Activated T-cell treated with anti-CD3 and anti-CD28 coated beads, Interleukin-2, amount 50 U/mL, for 4 hours (primary cell): Measurements from ENCODE around the gene KLHL25. TPM values are rescaled to one million over a fixed set of nuclear protein-coding genes. Genes with fewer than 3 reads are reported as not detected.
"Not testable (repeated sequence)": the region's sequence is repeated elsewhere in the genome, so short reads cannot be mapped to it uniquely, and the experiment has no call there.

Experiments used
- ATAC-seq, 2 donors: fragments of 200-7000 bp; cut with Tn5 transposase; one replicate each; pipeline ENCODE4 v1.10.0; 2021
- DNase-seq: peaks from one replicate; pipeline ENCODE4 v3.0.0-alpha.2; 2020
- H3K27me3 Mint-ChIP-seq: one replicate; pipeline ENCODE4 v1.8.0; 2021; ENCODE audit warnings: low read depth, mixed read lengths
- H3K36me3 Mint-ChIP-seq: one replicate; pipeline ENCODE4 v1.8.0; 2022; ENCODE audit warnings: mixed read lengths; ENCODE audit not compliant: insufficient read depth
- H3K4me1 Mint-ChIP-seq: one replicate; pipeline ENCODE4 v1.8.0; 2021; ENCODE audit warnings: low read depth, mixed read lengths
- H3K4me3 Mint-ChIP-seq: one replicate; pipeline ENCODE4 v1.8.0; 2021; ENCODE audit warnings: mild to moderate bottlenecking, moderate library complexity, mixed read lengths
- H3K9me3 Mint-ChIP-seq: one replicate; pipeline ENCODE4 v1.8.0; 2021; ENCODE audit warnings: mixed read lengths
- total RNA-seq, 3 donors: library from RNA; stranded (reverse); gene quantifications; one replicate each; pipeline ENCODE4 v1.2.1, GENCODE V29; 2021

Gene KLHL25, protein sequence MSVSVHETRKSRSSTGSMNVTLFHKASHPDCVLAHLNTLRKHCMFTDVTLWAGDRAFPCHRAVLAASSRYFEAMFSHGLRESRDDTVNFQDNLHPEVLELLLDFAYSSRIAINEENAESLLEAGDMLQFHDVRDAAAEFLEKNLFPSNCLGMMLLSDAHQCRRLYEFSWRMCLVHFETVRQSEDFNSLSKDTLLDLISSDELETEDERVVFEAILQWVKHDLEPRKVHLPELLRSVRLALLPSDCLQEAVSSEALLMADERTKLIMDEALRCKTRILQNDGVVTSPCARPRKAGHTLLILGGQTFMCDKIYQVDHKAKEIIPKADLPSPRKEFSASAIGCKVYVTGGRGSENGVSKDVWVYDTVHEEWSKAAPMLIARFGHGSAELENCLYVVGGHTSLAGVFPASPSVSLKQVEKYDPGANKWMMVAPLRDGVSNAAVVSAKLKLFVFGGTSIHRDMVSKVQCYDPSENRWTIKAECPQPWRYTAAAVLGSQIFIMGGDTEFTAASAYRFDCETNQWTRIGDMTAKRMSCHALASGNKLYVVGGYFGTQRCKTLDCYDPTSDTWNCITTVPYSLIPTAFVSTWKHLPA
- total RNA-seq = 1 to 10 TPM; 3.3 to 5.1 (median 3.8) TPM

DNA sequence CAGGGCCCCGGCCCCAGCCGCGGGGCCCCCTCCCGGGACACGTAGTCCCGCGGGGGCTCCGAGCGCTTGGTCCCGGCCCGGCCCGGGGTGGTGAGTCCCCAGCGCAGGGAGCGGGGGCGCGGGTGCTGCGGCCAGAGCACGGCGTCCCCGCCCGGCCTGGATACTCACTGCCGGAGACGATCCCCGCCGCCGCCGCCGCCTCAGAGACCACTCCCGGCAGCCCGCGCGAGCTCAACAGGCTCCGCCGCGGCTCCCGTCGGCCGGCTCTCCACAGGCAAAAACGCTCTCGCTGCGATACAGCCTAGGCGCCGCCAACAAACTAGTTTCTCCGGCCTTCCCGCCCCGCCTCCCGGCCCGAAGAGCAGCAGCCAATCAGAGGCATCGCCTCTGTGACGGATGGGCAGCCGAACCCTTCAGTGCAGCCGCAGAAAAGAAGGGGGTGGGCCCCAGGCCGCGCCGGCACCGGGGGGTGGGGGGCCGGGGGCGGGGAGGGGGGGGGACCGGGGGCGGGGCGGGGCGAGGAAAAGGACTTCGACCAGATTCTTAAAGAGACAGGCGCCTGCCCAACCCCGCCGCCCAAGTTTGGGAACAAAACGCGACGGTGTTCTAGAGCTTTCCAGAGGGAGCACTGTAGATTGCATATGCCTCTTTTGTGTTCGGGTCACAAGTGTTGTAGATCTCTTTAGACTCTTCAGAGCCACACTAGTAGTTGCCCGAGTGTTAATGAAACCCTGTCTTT, at the start of gene KLHL25:
TSS of gene KLHL25 (minus strand) at position 328 of the 739 bp plus-strand sequence. CDS start 25,115 bp downstream, outside the sequence.
- ATAC-seq (peak; percentile 93 to 94), DNase-seq (peak; percentile 87)
- Mint-ChIP-seq H3K9me3 (no peaks in the 10 kb centered on the region), H3K27me3 (no peaks in the 10 kb centered on the region), H3K4me1 (peaks cover 35% of the 10 kb centered on the region), H3K36me3 (no peaks in the 10 kb centered on the region), H3K4me3 (peak within 1 kb of the TSS; percentile 89)

DNA sequence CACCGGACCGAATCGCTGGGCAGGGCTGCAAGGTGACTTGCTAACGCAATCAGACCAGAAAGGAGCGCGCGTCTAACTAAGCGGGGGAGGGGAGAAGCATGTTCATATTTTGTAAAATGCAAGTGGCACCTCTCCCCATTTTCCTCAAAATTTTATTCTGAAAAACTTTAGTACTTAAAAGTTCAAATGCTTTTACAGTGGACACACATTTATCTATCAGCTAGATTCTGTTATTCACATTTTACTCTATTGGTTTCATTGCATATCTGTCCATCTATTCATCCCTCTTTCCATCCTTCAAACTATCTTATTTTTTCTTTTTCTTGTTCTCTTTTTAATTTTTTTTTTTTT, 46.1 kb upstream of the KLHL25 start:
- ATAC-seq (no peak), DNase-seq (no peak)
- H3K4me3 Mint-ChIP-seq = no peak overlapping the region
- H3K36me3 Mint-ChIP-seq = no peaks in the 10 kb centered on the region
- H3K27me3 Mint-ChIP-seq = peaks cover 5% of the 10 kb centered on the region
- H3K4me1 Mint-ChIP-seq = no peaks in the 10 kb centered on the region
- no peaks in the 10 kb centered on the region for H3K9me3 Mint-ChIP-seq

DNA sequence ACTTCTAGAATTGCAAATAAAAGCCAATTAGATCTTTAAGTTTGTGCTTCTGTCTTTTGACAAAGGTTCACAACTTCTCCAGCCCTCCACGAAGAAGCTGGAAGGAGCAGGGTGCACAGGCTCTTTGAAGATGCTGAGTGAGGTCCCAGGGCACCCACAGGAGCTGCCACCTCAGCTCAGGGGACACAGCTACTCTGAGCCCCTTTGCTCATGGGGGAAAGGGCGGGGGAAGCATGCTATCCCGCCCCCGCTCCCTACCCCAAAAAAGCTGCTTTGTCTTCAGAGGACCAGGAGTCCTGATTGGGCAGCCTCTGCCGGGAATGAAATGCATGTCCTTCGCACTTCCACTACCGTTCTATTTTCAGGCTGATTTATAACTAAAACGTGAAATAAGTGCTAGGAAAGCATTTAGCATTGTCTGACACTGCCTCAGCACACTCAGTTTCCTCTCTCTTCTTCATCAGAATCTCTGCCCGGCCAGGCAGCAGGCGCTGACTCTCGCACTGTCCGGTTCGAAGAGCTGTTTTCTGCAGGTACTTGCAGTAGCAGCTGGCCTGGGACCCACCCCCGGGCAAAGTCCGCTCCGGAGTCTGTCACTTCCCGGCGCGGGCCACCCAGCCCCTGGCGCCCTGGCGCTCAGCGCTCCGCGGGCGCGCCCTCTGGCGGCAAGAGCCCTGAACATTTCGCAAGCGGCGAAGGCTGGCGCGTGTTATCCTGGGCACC, 45.5 kb upstream of the KLHL25 start:
- no peaks in the 10 kb centered on the region for H3K4me1 Mint-ChIP-seq
- no peaks in the 10 kb centered on the region for H3K9me3 Mint-ChIP-seq

DNA sequence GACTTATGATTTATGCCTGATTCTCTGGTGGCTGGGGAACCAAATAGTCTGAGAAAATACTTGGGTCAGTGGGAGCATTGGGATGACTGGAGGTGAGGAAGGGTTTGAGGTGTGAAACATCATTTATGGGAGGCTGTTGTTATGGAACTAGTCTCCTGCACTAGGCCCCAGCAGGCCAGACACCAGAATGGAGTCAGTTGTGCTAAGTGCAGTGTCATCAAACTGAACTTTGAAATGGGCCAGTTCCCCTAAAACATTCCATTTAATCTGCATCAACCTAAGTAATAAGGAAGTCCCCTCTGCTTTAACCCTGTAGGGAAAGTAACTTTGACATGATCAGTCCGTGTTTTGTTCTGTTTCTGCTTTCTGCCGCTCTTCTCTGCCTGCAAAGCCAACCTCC, 44.9 kb upstream of the KLHL25 start:
- no peak for ATAC-seq
- Mint-ChIP-seq H3K4me3 (no peak overlapping the region), H3K27me3 (peaks cover 2% of the 10 kb centered on the region)

More for the DNA sequence above, 45.5 kb upstream of the KLHL25 start:
- no peaks in the 10 kb centered on the region for H3K36me3 Mint-ChIP-seq
- peaks cover 2% of the 10 kb centered on the region for H3K27me3 Mint-ChIP-seq
- H3K4me3 Mint-ChIP-seq = peak overlapping the region; percentile 58
- peak; percentile 78 for DNase-seq
- peak; percentile 99 for ATAC-seq

DNA sequence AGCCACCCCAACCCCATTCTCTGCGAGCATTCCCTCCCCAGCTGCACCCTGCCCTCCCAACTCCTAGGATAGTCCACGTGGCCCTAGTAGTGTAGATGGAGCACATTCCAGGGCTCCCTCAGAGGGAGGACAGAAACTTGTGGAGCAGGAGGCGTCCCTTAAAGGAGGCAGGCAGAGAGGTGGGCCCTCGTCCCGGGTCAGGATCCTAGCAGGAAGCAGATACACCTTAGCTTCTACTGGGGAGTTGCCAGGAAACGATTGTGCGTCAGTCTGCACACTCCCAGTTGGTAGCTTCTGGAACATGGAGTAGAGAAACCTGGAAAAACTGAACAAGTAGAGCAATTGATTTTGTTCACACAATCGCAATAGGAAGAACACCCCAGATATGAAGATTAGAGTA, 43.9 kb upstream of the KLHL25 start:
- ATAC-seq = no peak
- DNase-seq = no peak
- Mint-ChIP-seq H3K36me3 (no peaks in the 10 kb centered on the region), H3K9me3 (no peaks in the 10 kb centered on the region), H3K4me1 (no peaks in the 10 kb centered on the region), H3K27me3 (peaks cover 2% of the 10 kb centered on the region), H3K4me3 (no peak overlapping the region)

More for the DNA sequence above, 44.9 kb upstream of the KLHL25 start:
- H3K4me1 Mint-ChIP-seq = no peaks in the 10 kb centered on the region
- DNase-seq = no peak
- no peaks in the 10 kb centered on the region for H3K9me3 Mint-ChIP-seq
- H3K36me3 Mint-ChIP-seq = no peaks in the 10 kb centered on the region

DNA sequence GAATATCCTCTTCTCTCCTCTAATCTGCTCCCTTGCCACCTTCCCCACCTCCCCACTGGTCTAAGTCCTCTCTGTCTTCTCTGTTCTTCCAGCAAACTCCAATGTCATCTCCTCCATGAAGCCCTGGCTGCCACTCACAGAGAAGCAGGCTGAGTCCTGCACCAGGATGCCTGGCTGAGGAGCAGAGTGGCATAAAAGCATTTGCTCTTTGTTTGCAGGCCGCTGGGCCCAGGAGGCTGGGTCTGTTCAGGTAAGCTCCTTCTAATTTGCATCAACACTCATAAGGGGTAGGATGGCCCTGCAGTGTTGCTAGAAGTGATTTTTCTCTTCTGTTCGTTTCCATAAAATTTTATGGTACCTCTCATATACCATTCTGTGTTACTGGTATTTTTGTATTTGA, 43.2 kb upstream of the KLHL25 start:
- H3K4me3 Mint-ChIP-seq = no peak overlapping the region
- H3K27me3 Mint-ChIP-seq = peaks cover 2% of the 10 kb centered on the region
- H3K4me1 Mint-ChIP-seq = no peaks in the 10 kb centered on the region
- no peaks in the 10 kb centered on the region for H3K36me3 Mint-ChIP-seq
- no peaks in the 10 kb centered on the region for H3K9me3 Mint-ChIP-seq
- no peak for ATAC-seq
- DNase-seq = no peak

DNA sequence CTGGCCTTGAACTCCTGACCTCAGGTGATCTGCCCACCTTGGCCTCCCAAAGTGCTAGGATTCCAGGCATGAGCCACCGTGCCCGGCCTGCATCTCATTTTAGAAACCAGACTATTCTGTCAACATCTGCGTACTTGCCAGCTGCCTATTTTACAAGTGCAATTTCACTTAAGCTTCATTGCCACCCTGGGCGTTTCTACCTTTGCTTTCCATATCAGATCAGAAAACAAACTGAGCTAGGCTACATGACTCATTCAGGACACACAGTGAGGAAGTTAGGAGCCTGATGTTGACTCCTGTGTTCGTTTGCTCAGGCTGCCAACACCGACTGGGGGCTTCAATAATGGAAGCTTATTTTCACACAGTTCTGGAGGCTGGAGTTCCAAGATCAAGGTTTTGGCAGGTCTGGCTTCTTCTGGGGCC, 42.3 kb upstream of the KLHL25 start:
- H3K4me1 Mint-ChIP-seq = no peaks in the 10 kb centered on the region
- H3K27me3 Mint-ChIP-seq = peaks cover under 1% of the 10 kb centered on the region
- H3K36me3 Mint-ChIP-seq = no peaks in the 10 kb centered on the region
- no peaks in the 10 kb centered on the region for H3K9me3 Mint-ChIP-seq
- ATAC-seq = no peak
- H3K4me3 Mint-ChIP-seq = no peak overlapping the region
- no peak for DNase-seq

DNA sequence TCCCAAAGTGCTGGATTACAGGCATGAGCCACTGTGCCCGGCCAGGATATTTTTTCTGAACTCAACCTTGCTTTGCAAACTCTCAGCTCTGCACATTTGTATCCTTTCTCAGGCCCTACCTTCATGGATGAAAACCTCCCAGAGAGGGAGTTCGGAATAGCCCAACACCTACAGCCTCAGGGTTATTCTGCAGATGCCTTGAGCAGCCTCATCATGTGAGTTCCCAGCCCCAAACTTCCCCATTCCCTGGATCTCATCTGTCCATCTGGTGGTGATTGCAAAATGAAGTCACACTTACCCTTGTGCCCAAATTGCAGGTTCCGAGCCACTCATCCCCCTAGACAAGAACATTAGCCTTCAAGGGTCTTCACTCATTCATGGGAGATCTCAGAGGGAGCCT, 39.9 kb upstream of the KLHL25 start:
- no peak for ATAC-seq
- Mint-ChIP-seq H3K4me3 (no peak overlapping the region), H3K9me3 (no peaks in the 10 kb centered on the region), H3K36me3 (no peaks in the 10 kb centered on the region), H3K4me1 (no peaks in the 10 kb centered on the region), H3K27me3 (no peaks in the 10 kb centered on the region)
- DNase-seq = no peak

DNA sequence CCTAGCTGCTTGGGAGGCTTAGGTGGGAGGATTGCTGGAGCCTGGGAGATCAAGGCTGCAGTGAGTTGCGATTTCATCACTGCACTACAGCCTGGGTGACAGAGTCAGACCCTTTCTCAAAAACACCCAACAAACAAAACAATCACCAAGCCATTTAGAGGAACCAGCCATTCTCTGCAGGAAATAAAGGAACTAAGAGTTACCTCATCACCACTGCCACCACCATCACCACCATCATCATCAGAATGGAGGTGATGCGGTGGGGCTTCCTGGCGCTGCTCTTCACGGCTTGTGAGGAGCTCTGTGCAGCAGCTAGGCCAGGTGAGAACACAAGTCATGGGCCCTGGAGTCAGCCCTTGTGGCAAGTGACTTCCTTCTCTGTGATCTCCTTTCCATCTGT, 37.7 kb upstream of the KLHL25 start:
- Mint-ChIP-seq H3K4me1 (no peaks in the 10 kb centered on the region), H3K9me3 (no peaks in the 10 kb centered on the region), H3K27me3 (peaks cover 7% of the 10 kb centered on the region), H3K4me3 (no peak overlapping the region), H3K36me3 (no peaks in the 10 kb centered on the region)
- ATAC-seq = peak in 1 of 2 donors; percentile 28
- DNase-seq = no peak

DNA sequence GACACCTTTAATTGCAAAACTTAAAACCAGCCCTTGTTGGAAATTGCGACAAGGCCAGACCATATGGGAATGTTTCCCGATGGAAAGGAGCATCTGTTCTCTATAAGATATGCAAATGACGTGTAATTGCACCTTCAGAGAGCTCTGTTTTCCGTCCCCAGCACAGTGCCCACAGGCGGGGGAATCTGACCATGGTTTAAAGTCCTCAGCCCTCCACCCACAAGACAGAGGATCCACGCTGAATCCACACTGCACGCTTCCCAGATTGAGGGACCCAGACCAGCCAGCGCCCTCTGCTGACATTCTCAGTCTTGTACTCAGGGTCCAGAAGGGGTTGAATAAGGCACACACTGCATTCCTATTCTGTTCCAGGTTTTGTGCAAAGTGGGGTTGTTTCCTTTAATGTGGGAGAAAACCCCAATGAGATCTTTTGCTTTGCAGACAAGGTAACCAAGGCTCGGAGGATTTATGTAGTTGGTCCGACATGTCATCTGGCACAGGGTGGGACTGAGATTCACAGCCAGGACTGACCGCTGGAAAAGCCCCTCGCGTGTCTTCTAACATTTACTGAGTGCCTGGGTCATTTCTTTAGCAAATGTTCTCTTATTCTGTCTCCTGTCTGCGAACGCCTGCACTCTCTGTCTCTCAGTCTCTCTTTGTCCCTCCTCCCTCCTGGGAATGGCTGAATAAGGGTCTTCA, 36.8 kb upstream of the KLHL25 start:
- H3K4me1 Mint-ChIP-seq = no peaks in the 10 kb centered on the region
- H3K27me3 Mint-ChIP-seq = peaks cover 7% of the 10 kb centered on the region
- H3K4me3 Mint-ChIP-seq = no peak overlapping the region
- ATAC-seq (no peak), DNase-seq (peak; percentile 13)
- no peaks in the 10 kb centered on the region for H3K9me3 Mint-ChIP-seq
- H3K36me3 Mint-ChIP-seq = no peaks in the 10 kb centered on the region

DNA sequence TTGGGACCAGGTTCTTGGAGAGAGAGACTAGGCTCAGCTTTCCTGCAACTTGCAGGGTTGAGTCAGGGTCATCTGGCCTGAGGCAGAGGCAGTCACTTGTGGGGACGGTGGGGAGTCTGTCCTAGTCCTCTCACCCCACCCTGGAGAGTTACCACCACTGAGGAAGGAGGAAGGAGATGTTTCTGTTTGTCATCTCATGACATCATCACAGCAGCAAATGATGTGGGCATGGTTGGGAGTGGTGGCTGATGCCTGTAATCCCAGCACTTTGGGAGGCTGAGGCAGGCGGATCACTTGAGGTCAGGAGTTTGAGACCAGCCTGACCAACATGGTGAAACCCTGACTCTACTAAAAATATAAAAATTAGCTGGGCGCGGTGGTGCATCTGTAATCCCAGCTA, 35.0 kb upstream of the KLHL25 start:
- not testable (repeated sequence) for ATAC-seq, H3K27me3 Mint-ChIP-seq

DNA sequence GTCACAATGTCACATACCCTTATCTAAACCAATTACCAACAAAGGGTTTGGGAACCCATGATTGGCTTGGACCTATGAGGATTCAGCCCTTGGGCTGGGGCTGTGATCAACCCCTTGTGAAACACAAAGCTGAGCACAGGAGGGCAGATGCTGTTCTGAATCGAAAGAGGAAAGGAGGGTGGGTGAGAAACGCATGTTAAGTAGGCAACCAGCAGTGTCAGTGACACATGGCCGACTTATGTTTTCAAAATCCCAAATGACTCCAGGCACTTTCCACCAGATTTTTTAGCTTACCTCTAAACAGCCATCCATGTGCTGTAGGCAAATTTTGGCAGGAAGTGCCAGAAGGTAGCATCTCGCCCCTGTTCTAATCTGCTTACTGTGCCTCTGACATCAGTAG, 34.1 kb upstream of the KLHL25 start:
- H3K4me1 Mint-ChIP-seq = no peaks in the 10 kb centered on the region
- no peaks in the 10 kb centered on the region for H3K9me3 Mint-ChIP-seq
- H3K36me3 Mint-ChIP-seq = no peaks in the 10 kb centered on the region
- peaks cover 7% of the 10 kb centered on the region for H3K27me3 Mint-ChIP-seq
- no peak for DNase-seq
- no peak for ATAC-seq
- H3K4me3 Mint-ChIP-seq = no peak overlapping the region

More for the DNA sequence above, 35.0 kb upstream of the KLHL25 start:
- not testable (repeated sequence) for DNase-seq, H3K36me3 Mint-ChIP-seq, H3K4me3 Mint-ChIP-seq, H3K4me1 Mint-ChIP-seq, H3K9me3 Mint-ChIP-seq

DNA sequence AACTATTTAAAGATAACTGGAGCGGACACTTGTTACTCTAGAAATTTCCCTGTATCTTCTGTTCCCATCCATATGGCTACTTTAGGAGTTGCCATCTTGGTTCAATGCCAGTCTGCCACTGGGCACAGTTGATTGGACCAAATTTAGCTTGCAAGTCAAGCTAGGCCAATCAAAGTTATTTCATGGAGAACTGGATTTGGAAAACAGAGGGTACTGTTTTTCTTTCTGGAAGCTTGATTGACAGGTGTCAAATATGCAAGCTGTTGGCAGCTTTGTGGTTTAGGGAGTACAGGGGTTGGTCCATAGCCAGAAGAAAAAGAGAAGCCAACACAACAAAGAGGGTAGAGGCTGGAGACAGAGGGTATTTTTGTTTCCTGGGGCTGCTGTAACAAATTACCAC, 33.4 kb upstream of the KLHL25 start:
- no peak for ATAC-seq
- no peak for DNase-seq
- no peaks in the 10 kb centered on the region for H3K9me3 Mint-ChIP-seq
- peaks cover 7% of the 10 kb centered on the region for H3K27me3 Mint-ChIP-seq
- no peaks in the 10 kb centered on the region for H3K36me3 Mint-ChIP-seq
- no peaks in the 10 kb centered on the region for H3K4me1 Mint-ChIP-seq
- no peak overlapping the region for H3K4me3 Mint-ChIP-seq
